ENCODE measurements around the gene FUT7. TPM values are rescaled to one million over a fixed set of nuclear protein-coding genes. Genes with fewer than 3 reads are reported as not detected.
"Not testable (repeated sequence)": the region's sequence is repeated elsewhere in the genome, so short reads cannot be mapped to it uniquely, and the experiment has no call there.

The FUT7 gene
- total RNA-seq, 1 donor from 2014 or later: 0.84 TPM

DNA sequence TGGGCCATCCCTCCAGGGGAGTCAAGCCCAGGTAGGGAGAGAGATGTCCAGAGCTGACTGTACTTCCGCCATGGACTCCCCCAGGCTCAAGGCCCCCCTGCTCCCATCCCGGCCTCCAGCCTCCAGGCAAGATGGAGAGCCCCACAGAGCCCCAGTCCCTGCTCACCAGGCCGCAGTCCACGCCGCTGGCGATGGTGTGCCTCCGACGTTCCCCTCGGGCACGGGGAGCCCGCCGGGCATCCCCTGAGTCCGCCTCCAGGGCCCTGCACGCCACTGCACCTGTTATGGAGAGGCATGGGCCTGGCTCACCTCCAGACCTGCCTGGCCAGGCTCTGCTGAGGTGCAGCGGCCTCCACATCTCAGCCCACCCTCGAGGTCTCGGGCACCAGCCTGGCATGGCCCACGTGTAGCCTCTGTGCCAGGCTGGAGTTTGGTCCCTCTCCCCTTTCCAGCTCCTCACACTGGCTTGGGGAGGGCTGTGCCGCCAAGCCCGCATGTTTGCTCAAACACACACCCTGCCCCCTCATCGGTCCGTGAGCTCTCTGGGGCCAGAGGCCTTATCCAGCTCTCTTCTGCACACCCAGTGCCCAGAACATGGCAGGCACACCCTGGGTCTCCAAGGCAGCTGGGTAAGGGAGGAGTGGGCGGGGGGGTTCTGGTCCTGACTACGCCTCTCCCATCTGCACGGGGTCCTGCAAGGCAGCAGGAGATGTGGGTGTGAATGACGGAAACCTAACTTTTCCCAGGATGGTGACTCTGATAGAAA lies 34.4 kb upstream of the FUT7 start:
- intact Hi-C loops (cut with micrococcal nuclease): loop anchor here (2.0 to 5.0 kb wide), 2 partner anchors 19 to 39 kb away; partner anchors contain the start of genes ABCA2 and NPDC1

- intact Hi-C loops (cut with micrococcal nuclease): loop anchor here (5.0 kb wide), 1 partner anchor 38 kb away; the partner anchor contains the start of gene ABCA2
These were observed 33.6 kb upstream of the FUT7 start for GRCh38 chr9:137065336-137065967.

GRCh38 chr9:137064880-137065164 lies 32.9 kb upstream of the FUT7 start:
- intact Hi-C loops (cut with micrococcal nuclease): loop anchor here (5.0 kb wide), 1 partner anchor 38 kb away; the partner anchor contains the start of gene ABCA2

GRCh38 chr9:137064027-137064879 lies 32.4 kb upstream of the FUT7 start:
- intact Hi-C loops (cut with micrococcal nuclease): no loop called here

- intact Hi-C loops (cut with micrococcal nuclease): no loop called here
These were observed 31.6 kb upstream of the FUT7 start for GRCh38 chr9:137063311-137064026.

DNA sequence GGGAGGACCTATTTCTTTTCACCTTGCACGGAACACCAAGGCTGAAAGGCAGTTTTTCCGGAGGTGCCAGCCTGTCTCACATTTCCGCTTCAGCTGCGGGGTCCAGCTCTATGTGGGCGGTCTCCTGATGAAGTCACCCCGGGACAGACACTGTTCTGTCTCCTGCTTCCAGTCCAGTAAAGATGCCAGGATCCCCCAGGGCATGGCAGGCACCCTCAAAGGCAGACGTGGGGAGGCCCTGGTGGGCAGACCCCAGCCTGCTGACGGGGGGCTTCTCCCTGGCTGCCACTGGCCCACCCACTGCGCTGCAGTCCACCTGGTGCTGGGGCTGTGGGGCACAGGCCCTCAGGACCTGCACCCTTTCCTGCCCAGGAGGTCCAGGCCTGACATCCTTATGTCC lies 30.9 kb upstream of the FUT7 start:
- intact Hi-C loops (cut with micrococcal nuclease): not testable (repeated sequence)

DNA sequence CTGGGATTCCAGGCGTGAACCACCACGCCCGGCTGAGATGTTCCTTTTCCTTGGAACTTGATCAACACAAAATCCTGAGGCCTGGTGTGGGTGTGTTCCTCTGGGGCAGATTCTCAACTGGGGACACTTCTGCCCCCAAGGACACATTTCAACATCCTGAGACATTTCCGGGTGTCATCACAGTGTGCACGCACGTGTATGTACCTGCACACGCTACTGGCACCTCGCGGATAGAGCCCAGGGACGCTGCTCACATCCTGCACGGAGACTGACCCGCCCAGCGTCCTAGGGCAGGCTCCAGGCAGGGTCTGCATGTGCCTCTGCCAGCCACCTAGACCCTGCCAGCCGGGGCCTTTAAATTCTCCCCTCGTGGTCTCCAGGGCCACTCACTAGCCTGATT lies 30.5 kb upstream of the FUT7 start:
- intact Hi-C loops (cut with micrococcal nuclease): no loop called here

- intact Hi-C loops (cut with micrococcal nuclease): no loop called here
These were observed 26.8 kb upstream of the FUT7 start for GRCh38 chr9:137058521-137059234.

GRCh38 chr9:137057545-137057944 lies 25.7 kb upstream of the FUT7 start:
- intact Hi-C loops (cut with micrococcal nuclease): no loop called here

DNA sequence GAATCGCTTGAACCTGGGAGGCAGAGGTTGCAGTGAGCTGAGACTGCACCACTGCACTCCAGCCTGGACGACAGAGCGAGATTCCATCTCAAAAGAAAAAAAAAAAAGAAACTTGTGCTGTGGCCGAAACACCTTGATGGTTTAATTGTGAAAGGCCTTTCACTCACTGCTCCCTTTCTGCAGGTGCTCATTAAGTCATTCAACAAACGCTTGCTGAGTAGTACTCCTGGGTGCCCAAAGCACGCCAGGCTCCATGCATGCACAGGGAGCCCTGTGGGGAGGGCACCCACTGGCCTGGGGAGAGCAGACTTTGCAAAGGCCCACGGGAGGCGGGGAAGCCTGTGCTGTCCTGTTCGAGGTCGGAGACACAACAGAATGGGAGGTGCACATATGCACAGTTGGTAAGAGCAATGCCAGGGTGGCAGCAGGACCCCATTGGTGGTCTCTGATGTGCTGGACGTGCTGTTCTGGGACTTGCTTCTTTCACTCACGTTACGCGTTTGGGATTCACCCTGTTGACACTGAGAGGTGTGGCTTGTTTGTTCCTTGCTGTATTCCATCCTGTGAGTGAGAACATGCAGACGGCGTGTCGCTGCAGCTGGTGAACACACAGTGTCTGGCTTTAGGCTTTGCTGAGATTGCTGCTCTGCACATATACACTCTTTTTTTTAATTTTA lies 25.0 kb upstream of the FUT7 start:
- intact Hi-C loops (cut with micrococcal nuclease): no loop called here

DNA sequence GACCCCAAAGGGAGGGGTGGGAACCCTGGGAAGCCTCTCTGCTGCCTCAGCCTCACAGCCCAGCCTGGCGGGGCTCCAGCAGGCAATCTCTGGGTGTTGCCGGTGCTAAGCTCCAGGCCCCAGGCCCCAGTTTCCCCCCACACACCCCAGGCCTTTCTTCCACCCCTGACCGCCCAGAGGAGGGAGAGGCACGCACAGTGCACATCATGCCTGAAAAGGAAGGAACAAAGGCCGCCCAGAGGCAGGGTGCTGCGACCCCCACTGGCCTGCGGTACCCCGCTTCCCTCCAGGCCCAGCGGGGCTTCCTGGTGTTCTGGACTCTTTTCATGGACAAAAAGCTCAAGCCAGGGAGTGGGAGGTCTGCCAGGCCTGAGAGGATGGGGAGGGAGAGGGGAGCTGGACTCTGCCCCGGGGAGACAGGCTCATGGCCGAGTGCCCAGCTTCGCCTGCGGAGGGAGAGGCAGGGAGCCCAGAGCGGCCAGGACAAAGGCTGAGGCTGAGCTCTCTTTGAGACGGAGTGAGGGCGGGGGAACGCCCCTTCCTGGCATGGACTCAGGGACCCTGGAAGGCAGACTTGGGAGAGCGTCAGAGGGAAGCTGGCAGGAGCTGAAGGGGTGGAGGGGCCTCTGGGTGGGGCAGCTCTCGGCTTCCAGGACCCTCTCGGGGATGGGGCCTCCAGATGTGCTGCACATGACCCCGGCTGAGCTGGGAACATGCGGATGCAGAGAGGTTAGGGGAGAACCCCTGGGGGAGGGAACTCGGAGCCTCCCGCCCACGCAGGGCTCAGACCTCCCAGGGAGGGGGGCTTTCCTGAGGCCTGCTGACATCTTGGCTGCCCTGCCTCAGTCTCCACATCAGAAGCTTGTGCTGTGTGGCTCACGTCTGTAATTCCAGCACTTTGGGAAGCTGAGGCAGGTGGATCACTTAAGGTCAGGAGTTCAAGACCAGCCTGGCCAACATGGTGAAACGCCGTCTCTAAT lies 23.8 kb upstream of the FUT7 start:
- intact Hi-C loops (cut with micrococcal nuclease): no loop called here

DNA sequence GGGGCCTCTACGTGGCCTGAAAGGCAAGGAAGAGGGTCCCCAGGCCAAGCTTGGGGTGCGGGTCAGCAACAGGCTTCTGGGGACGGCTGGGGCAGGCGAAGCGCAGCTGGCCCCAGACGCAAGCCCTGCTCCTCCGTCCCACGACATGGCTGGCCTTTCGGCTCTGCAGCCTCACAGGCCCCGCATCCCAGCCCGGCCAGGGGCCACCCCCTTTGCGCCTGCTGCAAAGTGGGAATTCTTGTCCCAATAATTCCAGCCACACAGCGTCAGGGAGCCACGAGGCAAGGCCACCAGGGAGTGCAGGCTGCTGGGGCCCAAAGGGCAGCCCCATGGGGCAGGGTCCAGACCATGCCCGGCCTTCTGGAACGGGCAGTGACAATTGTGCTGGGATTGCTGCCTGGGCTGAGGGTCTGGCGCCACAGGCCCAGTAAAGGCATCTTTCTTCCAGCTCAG lies 23.1 kb upstream of the FUT7 start:
- intact Hi-C loops (cut with micrococcal nuclease): no loop called here

DNA sequence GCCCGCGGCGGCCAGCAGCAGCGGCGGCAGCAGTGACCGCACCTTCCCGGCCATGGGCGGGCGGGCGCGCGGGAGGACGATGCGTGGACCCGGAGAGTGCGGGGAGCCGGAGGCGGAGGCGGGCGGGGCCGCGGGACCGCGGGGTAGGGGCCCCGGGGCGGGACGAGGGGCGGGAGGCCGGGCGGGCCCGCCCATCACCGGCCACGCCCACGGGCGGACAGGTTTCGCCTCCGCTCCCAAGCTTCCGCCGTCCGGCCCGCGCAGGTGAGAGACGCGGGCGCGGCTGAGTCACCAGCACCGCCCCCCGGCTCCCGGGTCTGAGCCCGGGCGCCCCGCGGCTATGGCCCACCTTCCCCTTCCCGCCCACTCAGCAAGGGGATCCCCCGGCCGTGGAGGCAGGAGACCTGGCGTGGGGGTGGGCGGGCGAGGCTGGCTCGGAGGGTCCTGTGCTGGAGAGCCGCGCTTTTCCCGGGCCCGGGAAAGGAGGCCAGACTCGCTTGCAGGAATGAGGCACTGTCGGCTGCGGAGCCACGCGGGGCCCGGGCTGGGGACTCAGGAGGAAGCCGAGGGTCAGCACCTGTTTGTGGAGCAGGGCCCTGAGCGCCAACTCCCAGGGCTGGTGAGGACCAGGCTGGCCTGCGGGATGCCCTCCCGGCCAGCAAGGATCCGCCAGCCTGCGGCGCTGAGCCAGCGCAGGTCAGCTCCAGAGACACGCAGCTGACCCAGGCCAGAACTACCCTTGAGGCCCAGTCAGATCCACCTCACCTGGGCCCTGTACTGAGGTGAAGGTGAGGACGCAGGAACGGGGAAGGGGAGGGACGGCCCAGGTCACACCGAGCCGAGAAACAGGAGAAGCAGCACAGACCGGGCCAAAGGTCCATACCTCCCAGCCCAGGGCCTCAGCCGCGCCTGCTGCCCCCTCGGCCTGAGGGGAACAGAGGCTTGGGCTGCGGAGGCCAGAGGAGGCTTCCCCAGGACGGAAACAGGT lies 22.4 kb upstream of the FUT7 start, which contains the start of gene ENTPD2:
Gene ENTPD2, minus strand, starts transcription at position 118 of the 988 bp plus-strand sequence. Its CDS starts 64 bp downstream, at position 54.
- intact Hi-C loops (cut with micrococcal nuclease): no loop called here

GRCh38 chr9:137052998-137053943 lies 21.4 kb upstream of the FUT7 start:
- intact Hi-C loops (cut with micrococcal nuclease): no loop called here

GRCh38 chr9:137052293-137052692 lies 20.4 kb upstream of the FUT7 start:
- intact Hi-C loops (cut with micrococcal nuclease): no loop called here

- intact Hi-C loops (cut with micrococcal nuclease): no loop called here
These were observed 19.3 kb upstream of the FUT7 start for GRCh38 chr9:137051145-137051724.
